Upper lobe of right lung (tissue), 1 donor: ENCODE measurements around the gene CLMP. TPM values are rescaled to one million over a fixed set of nuclear protein-coding genes. Genes with fewer than 3 reads are reported as not detected.

Experiments
- ATAC-seq: fragments of 200-7000 bp; cut with Tn5 transposase; one replicate; pipeline ENCODE4 v1.9.1; 2020; ENCODE audit warnings: mild to moderate bottlenecking, moderate library complexity
- DNase-seq: peaks from one replicate; pipeline ENCODE4 v3.0.0-alpha.2; 2020
- H3K27ac ChIP-seq: fragments of 200-600 bp; one replicate; pipeline ENCODE4 v1.8.0; 2022
- H3K27me3 ChIP-seq: fragments of 200-600 bp; one replicate; pipeline ENCODE4 v1.8.0; 2022; ENCODE audit warnings: mild to moderate bottlenecking
- H3K36me3 ChIP-seq: fragments of 200-600 bp; one replicate; pipeline ENCODE4 v1.8.0; 2022
- H3K4me1 ChIP-seq: fragments of 200-600 bp; one replicate; pipeline ENCODE4 v1.8.0; 2022
- H3K4me3 ChIP-seq: fragments of 200-600 bp; one replicate; pipeline ENCODE4 v1.8.0; 2022; ENCODE audit warnings: mild to moderate bottlenecking
- H3K9me3 ChIP-seq: fragments of 200-600 bp; one replicate; pipeline ENCODE4 v1.8.0; 2022
- CTCF ChIP-seq: fragments of 200-600 bp; IDR thresholded peaks from one replicate; pipeline ENCODE4 v1.8.0; 2022; ENCODE audit warnings: antibody characterized with exemption
- intact Hi-C: fragments of 100-400 bp; cut with DNase I; formaldehyde crosslinking; loops from one replicate; pipeline ENCODE4 v1.11.0; 2022
- total RNA-seq: library from RNA; stranded (reverse); fragmentation: NEBNext Ultra II Directional; extraction: Animal tissue kit (Norgen Biotek cat#: 25700); gene quantifications from one replicate; pipeline ENCODE4 v1.2.1, GENCODE V29; 2021
- donor health status: DM: no; HTN: yes; CAD: no; lungs with severe emphysema.

The CLMP gene
- total RNA-seq, 1 donor from 2014 or later = 17.6 TPM

- DNase-seq (peak; percentile 71), ATAC-seq (peak; percentile 70)
- Histone ChIP-seq H3K27ac (peak overlapping the region; percentile 17), H3K9me3 (no peaks in the 10 kb centered on the region), H3K4me3 (no peak overlapping the region), H3K4me1 (peaks cover 3% of the 10 kb centered on the region), H3K27me3 (no peaks in the 10 kb centered on the region), H3K36me3 (no peaks in the 10 kb centered on the region)
- peak; percentile 46 for TF ChIP-seq CTCF
- intact Hi-C loops = no loop called here
Observed at GRCh38 chr11:123166071-123166559, 28.9 kb downstream of the CLMP start.

GRCh38 chr11:123164732-123165450, 30.2 kb downstream of the CLMP start:
- ATAC-seq = no peak
- Histone ChIP-seq H3K27me3 (no peaks in the 10 kb centered on the region), H3K27ac (no peak overlapping the region), H3K4me1 (peaks cover 3% of the 10 kb centered on the region), H3K4me3 (no peak overlapping the region), H3K9me3 (no peaks in the 10 kb centered on the region), H3K36me3 (no peaks in the 10 kb centered on the region)
- DNase-seq = no peak
- TF ChIP-seq CTCF = no peak
- intact Hi-C loops = no loop called here

GRCh38 chr11:123163621-123164020, 31.4 kb downstream of the CLMP start:
- Histone ChIP-seq H3K27me3 (no peaks in the 10 kb centered on the region), H3K9me3 (no peaks in the 10 kb centered on the region), H3K4me3 (no peak overlapping the region), H3K27ac (no peak overlapping the region), H3K4me1 (peaks cover 3% of the 10 kb centered on the region), H3K36me3 (no peaks in the 10 kb centered on the region)
- intact Hi-C loops = no loop called here
- DNase-seq (no peak), ATAC-seq (no peak)
- no peak for TF ChIP-seq CTCF

GRCh38 chr11:123161376-123162030, 33.5 kb downstream of the CLMP start:
- DNase-seq (no peak), ATAC-seq (no peak)
- H3K4me1 ChIP-seq = no peaks in the 10 kb centered on the region
- H3K27ac ChIP-seq = no peak overlapping the region
- no peak overlapping the region for H3K4me3 ChIP-seq
- intact Hi-C loops = no loop called here
- TF ChIP-seq CTCF = no peak
- no peaks in the 10 kb centered on the region for H3K27me3 ChIP-seq
- no peaks in the 10 kb centered on the region for H3K36me3 ChIP-seq
- H3K9me3 ChIP-seq = no peaks in the 10 kb centered on the region

GRCh38 chr11:123159183-123159857, 35.7 kb downstream of the CLMP start:
- peak; percentile 75 for DNase-seq
- intact Hi-C loops = no loop called here
- TF ChIP-seq CTCF = no peak

More at GRCh38 chr11:123159183-123159857, 35.7 kb downstream of the CLMP start:
- no peaks in the 10 kb centered on the region for H3K36me3 ChIP-seq
- H3K27ac ChIP-seq = no peak overlapping the region
- no peaks in the 10 kb centered on the region for H3K4me1 ChIP-seq
- no peaks in the 10 kb centered on the region for H3K9me3 ChIP-seq
- H3K27me3 ChIP-seq = no peaks in the 10 kb centered on the region
- H3K4me3 ChIP-seq = no peak overlapping the region
- ATAC-seq = peak; percentile 84
